IMR-90 (cell line): ENCODE results near the gene POLR2L.

Experiments
- CEBPB ChIP-seq: IDR thresholded peaks from 2 replicates; pipeline ENCODE4 v1.6.1; 2012; ENCODE audit warnings: low read depth, low read length, improper control_type of control experiment
- CTCF ChIP-seq: conservative IDR thresholded peaks from 2 replicates; pipeline ENCODE4 v1.5.1; 2012; ENCODE audit warnings: mild to moderate bottlenecking, low read depth, low read length, improper control_type of control experiment
- ELK1 ChIP-seq: fragments of 150-350 bp; IDR thresholded peaks from 2 replicates; pipeline ENCODE4 v1.6.1; 2016; ENCODE audit warnings: low read depth, mild to moderate bottlenecking, low read length, moderate library complexity, borderline replicate concordance
- POLR2A ChIP-seq: IDR thresholded peaks from 2 replicates; pipeline ENCODE4 v1.6.1; 2012; ENCODE audit warnings: mild to moderate bottlenecking, low read depth, low read length
- RAD21 ChIP-seq: IDR thresholded peaks from 2 replicates; pipeline ENCODE4 v1.6.1; 2012; ENCODE audit warnings: low read length, improper control_type of control experiment
- RFX5 ChIP-seq: IDR thresholded peaks from 2 replicates; pipeline ENCODE4 v1.8.0; 2012; ENCODE audit warnings: low read depth, mild to moderate bottlenecking, low read length, moderate library complexity
- USF2 ChIP-seq: fragments of 150-350 bp; IDR thresholded peaks from 2 replicates; pipeline ENCODE4 v1.6.1; 2017; ENCODE audit warnings: mild to moderate bottlenecking, antibody characterized with exemption, low read length, low read depth

- TF ChIP-seq CTCF (no peak), ELK1 (no peak), CEBPB (no peak), RAD21 (no peak), USF2 (no peak), RFX5 (no peak), POLR2A (no peak)
These were observed 10.4 kb upstream of the POLR2L start for GRCh38 chr11:852762-853161.
